Cardiac ventricle fibroblast (primary cell): ENCODE measurements around the gene TRPC1. TPM values are rescaled to one million over a fixed set of nuclear protein-coding genes. Genes with fewer than 3 reads are reported as not detected.

Source experiments
- total RNA-seq: library from RNA; depleted of rRNA; stranded (reverse); fragments of >200 nt; gene quantifications from 2 replicates; pipeline ENCODE4 v1.2.3, GENCODE V29; 2015

The TRPC1 gene
- 12.5 and 14.2 TPM in 2 replicates for total RNA-seq

DNA sequence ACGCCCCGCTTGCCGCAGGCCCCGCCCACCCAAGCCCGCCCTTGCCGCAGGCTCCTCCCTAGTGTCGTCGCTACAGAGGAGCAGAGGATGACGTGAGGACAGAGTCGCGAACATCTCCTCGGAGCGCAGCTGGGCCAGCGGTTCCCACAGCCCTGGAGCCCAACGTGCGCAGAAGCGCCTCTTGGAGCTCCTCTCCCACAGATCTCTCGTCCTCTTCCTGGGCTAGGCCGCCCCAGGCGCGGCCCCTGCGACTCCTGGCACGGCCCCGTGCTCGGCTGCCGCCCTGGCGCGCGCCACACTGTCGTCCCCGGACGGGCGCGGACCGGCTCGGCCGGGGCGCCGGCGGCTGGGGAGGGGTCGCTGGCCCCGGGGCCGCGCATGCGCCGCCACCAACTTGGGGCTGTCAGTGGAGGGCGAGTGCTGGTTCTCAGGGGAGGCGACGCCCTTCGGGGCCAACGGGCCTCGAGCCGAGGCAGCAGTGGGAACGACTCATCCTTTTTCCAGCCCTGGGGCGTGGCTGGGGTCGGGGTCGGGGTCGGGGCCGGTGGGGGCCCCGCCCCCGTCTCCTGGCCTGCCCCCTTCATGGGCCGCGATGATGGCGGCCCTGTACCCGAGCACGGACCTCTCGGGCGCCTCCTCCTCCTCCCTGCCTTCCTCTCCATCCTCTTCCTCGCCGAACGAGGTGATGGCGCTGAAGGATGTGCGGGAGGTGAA lies at the start of gene TRPC1:
Gene TRPC1 (plus strand): TSS at position 67 of the 714 bp plus-strand sequence. CDS start 526 bp downstream, at position 593.

Other genes with a start within 250 kb of the TRPC1 start
- gene ATR, start 145.3 kb upstream of the TRPC1 start, total RNA-seq: 16.8 and 17.8 TPM in 2 replicates
- not detected in 2 replicates for gene PLS1, start 127.6 kb upstream of the TRPC1 start, total RNA-seq
- 65.1 and 68.1 TPM in 2 replicates for gene PCOLCE2, start 165.0 kb downstream of the TRPC1 start, total RNA-seq
- not detected in 2 replicates for gene PAQR9, start 239.6 kb downstream of the TRPC1 start, total RNA-seq